NT2/D1 (cell line): ENCODE results near the gene RERE.

Experiments used
- SUZ12 ChIP-seq: IDR thresholded peaks from 2 replicates; pipeline ENCODE4 v1.6.1; 2011; ENCODE audit not compliant: insufficient read length, insufficient read depth; ENCODE audit errors: extremely low read depth
- YY1 ChIP-seq: IDR thresholded peaks from 2 replicates; pipeline ENCODE4 v1.6.1; 2011; ENCODE audit not compliant: insufficient read length, insufficient read depth
- ZNF274 ChIP-seq: IDR thresholded peaks from 2 replicates; pipeline ENCODE4 v1.6.1; 2011; ENCODE audit warnings: mild to moderate bottlenecking, low read depth, low read length

GRCh38 chr1:8315573-8316475 lies 501.6 kb downstream of the RERE start:
- TF ChIP-seq ZNF274 (no peak), YY1 (no peak), SUZ12 (no peak)
